Activated CD4-positive, alpha-beta T cell treated with anti-CD3 and anti-CD28 coated beads, Interleukin-2, amount 10 ng/mL, durations not matched to agents 24 days and 14 days (primary cell): ENCODE measurements around the gene EIF3I. TPM values are rescaled to one million over a fixed set of nuclear protein-coding genes. Genes with fewer than 3 reads are reported as not detected.
"Not testable (repeated sequence)": the region's sequence is repeated elsewhere in the genome, so short reads cannot be mapped to it uniquely, and the experiment has no call there.

Experiments used
- DNase-seq: peaks from one replicate; pipeline ENCODE4 v3.0.0; 2022
- H3K27ac Mint-ChIP-seq: one replicate; pipeline ENCODE4 v1.8.0; 2022; ENCODE audit warnings: mild to moderate bottlenecking, mixed read lengths
- H3K27me3 Mint-ChIP-seq: one replicate; pipeline ENCODE4 v1.8.0; 2022; ENCODE audit warnings: mixed read lengths
- H3K36me3 Mint-ChIP-seq: one replicate; pipeline ENCODE4 v1.8.0; 2022; ENCODE audit warnings: low read depth, mild to moderate bottlenecking, mixed read lengths
- H3K4me1 Mint-ChIP-seq: one replicate; pipeline ENCODE4 v1.8.0; 2021; ENCODE audit warnings: mixed read lengths
- H3K4me3 Mint-ChIP-seq: one replicate; pipeline ENCODE4 v1.8.0; 2022; ENCODE audit warnings: mild to moderate bottlenecking, moderate library complexity, mixed read lengths
- H3K9me3 Mint-ChIP-seq: one replicate; pipeline ENCODE4 v1.8.0; 2021; ENCODE audit warnings: mixed read lengths
- intact Hi-C: fragments of 100-400 bp; cut with micrococcal nuclease; formaldehyde crosslinking; loops from one replicate; pipeline ENCODE4 v1.15.1; 2023
- total RNA-seq: library from RNA; stranded (reverse); gene quantifications from 2 replicates; pipeline ENCODE4 v1.2.3, GENCODE V29; 2022

The EIF3I gene
- total RNA-seq, 1 donor from 2014 or later: 304 TPM

- Mint-ChIP-seq H3K4me1 (peaks cover 75% of the 10 kb centered on the region), H3K27me3 (no peaks in the 10 kb centered on the region), H3K36me3 (peaks cover 31% of the 10 kb centered on the region), H3K27ac (peak within 1 kb of the TSS; percentile 97), H3K9me3 (no peaks in the 10 kb centered on the region), H3K4me3 (peak within 1 kb of the TSS; percentile 98)
- intact Hi-C loops: loop anchor here (1.0 to 10.0 kb wide), 6 partner anchors 29 to 309 kb away; partner anchors contain the start of genes EIF3I, HDAC1, TMEM234 and TMEM39B
- peak; percentile 90 for DNase-seq
These were observed 28.9 kb downstream of the EIF3I start, which contains the start of gene LCK for GRCh38 chr1:32250893-32251716. LCK (plus strand) TSS chr1:32251265; CDS start chr1:32274330, 23,065 bp downstream.

- Mint-ChIP-seq H3K9me3 (no peaks in the 10 kb centered on the region), H3K4me1 (peaks cover 57% of the 10 kb centered on the region), H3K4me3 (peak overlapping the region; percentile 98), H3K27ac (peak overlapping the region; percentile 90), H3K27me3 (no peaks in the 10 kb centered on the region), H3K36me3 (peaks cover 53% of the 10 kb centered on the region)
- intact Hi-C loops: loop anchor here (10.0 kb wide), 1 partner anchor 181 kb away; the partner anchor contains the start of gene TMEM39B
- peak; percentile 81 for DNase-seq
These were observed 33.2 kb downstream of the EIF3I start for GRCh38 chr1:32255072-32256071.

- Mint-ChIP-seq H3K27ac (peak overlapping the region; percentile 93), H3K27me3 (no peaks in the 10 kb centered on the region), H3K4me3 (peak overlapping the region; percentile 83), H3K36me3 (peaks cover 53% of the 10 kb centered on the region), H3K4me1 (peaks cover 52% of the 10 kb centered on the region), H3K9me3 (no peaks in the 10 kb centered on the region)
- intact Hi-C loops: loop anchor here (10.0 kb wide), 1 partner anchor 182 kb away; the partner anchor contains the start of gene TMEM39B
- DNase-seq: peak; percentile 71
These were observed 34.4 kb downstream of the EIF3I start for GRCh38 chr1:32256473-32257226.

GRCh38 chr1:32257227-32257508 lies 35.0 kb downstream of the EIF3I start:
- H3K9me3 Mint-ChIP-seq: no peaks in the 10 kb centered on the region
- intact Hi-C loops: loop anchor here (10.0 kb wide), 1 partner anchor 182 kb away; the partner anchor contains the start of gene TMEM39B
- peaks cover 48% of the 10 kb centered on the region for H3K36me3 Mint-ChIP-seq
- no peaks in the 10 kb centered on the region for H3K27me3 Mint-ChIP-seq
- no peak for DNase-seq
- H3K27ac Mint-ChIP-seq: peak overlapping the region; percentile 93
- H3K4me1 Mint-ChIP-seq: peaks cover 48% of the 10 kb centered on the region
- peak overlapping the region; percentile 83 for H3K4me3 Mint-ChIP-seq

- intact Hi-C loops, DNase-seq, H3K4me3 Mint-ChIP-seq, H3K27me3 Mint-ChIP-seq, H3K9me3 Mint-ChIP-seq: not testable (repeated sequence)
- Mint-ChIP-seq H3K27ac (peak overlapping the region; percentile 76), H3K36me3 (peaks cover 40% of the 10 kb centered on the region), H3K4me1 (peaks cover 36% of the 10 kb centered on the region)
These were observed 41.0 kb downstream of the EIF3I start for GRCh38 chr1:32263236-32263593.

GRCh38 chr1:32263744-32264143 lies 41.5 kb downstream of the EIF3I start:
- Mint-ChIP-seq H3K4me1 (peaks cover 36% of the 10 kb centered on the region), H3K36me3 (peaks cover 38% of the 10 kb centered on the region), H3K9me3 (no peaks in the 10 kb centered on the region), H3K27me3 (no peaks in the 10 kb centered on the region), H3K27ac (peak overlapping the region; percentile 76), H3K4me3 (peak overlapping the region; percentile 31)
- intact Hi-C loops: loop anchor here (1.0 kb wide), 1 partner anchor 10 kb away; no protein-coding TSS in a partner anchor
- DNase-seq: peak; percentile 70

- intact Hi-C loops: no loop called here
- peaks cover 31% of the 10 kb centered on the region for H3K36me3 Mint-ChIP-seq
- H3K27me3 Mint-ChIP-seq: no peaks in the 10 kb centered on the region
- no peaks in the 10 kb centered on the region for H3K9me3 Mint-ChIP-seq
- H3K4me3 Mint-ChIP-seq: peak overlapping the region; percentile 47
- H3K4me1 Mint-ChIP-seq: peaks cover 34% of the 10 kb centered on the region
- H3K27ac Mint-ChIP-seq: peak overlapping the region; percentile 82
- DNase-seq: peak; percentile 58
These were observed 43.6 kb downstream of the EIF3I start for GRCh38 chr1:32265846-32266245.

GRCh38 chr1:32266921-32267591 lies 44.8 kb downstream of the EIF3I start:
- peaks cover 44% of the 10 kb centered on the region for H3K4me1 Mint-ChIP-seq

GRCh38 chr1:32269744-32270143 lies 47.5 kb downstream of the EIF3I start:
- no peak for DNase-seq
- no peaks in the 10 kb centered on the region for H3K9me3 Mint-ChIP-seq
- H3K4me1 Mint-ChIP-seq: peaks cover 58% of the 10 kb centered on the region
- H3K4me3 Mint-ChIP-seq: peak overlapping the region; percentile 32
- intact Hi-C loops: loop anchor here (5.0 kb wide), 1 partner anchor 53 kb away; no protein-coding TSS in a partner anchor
- H3K36me3 Mint-ChIP-seq: peaks cover 53% of the 10 kb centered on the region
- H3K27ac Mint-ChIP-seq: peak overlapping the region; percentile 73
- no peaks in the 10 kb centered on the region for H3K27me3 Mint-ChIP-seq

More at GRCh38 chr1:32266921-32267591, 44.8 kb downstream of the EIF3I start:
- no peaks in the 10 kb centered on the region for H3K9me3 Mint-ChIP-seq
- intact Hi-C loops: no loop called here
- peak overlapping the region; percentile 76 for H3K4me3 Mint-ChIP-seq
- peaks cover 42% of the 10 kb centered on the region for H3K36me3 Mint-ChIP-seq
- DNase-seq: peak; percentile 75
- peak overlapping the region; percentile 98 for H3K27ac Mint-ChIP-seq
- no peaks in the 10 kb centered on the region for H3K27me3 Mint-ChIP-seq

- Mint-ChIP-seq H3K9me3 (no peaks in the 10 kb centered on the region), H3K27ac (peak overlapping the region; percentile 86), H3K27me3 (no peaks in the 10 kb centered on the region), H3K4me1 (peaks cover 51% of the 10 kb centered on the region), H3K36me3 (peaks cover 58% of the 10 kb centered on the region), H3K4me3 (peak overlapping the region; percentile 88)
- DNase-seq: peak; percentile 75
- intact Hi-C loops: loop anchor here (1.0 to 5.0 kb wide), 4 partner anchors 8 to 50 kb away; partner anchors contain the start of gene HDAC1
These were observed 50.6 kb downstream of the EIF3I start for GRCh38 chr1:32272557-32273390.

GRCh38 chr1:32273391-32274208 lies 51.4 kb downstream of the EIF3I start:
- Mint-ChIP-seq H3K27ac (peak overlapping the region; percentile 86), H3K9me3 (no peaks in the 10 kb centered on the region), H3K4me1 (peaks cover 56% of the 10 kb centered on the region), H3K4me3 (peak overlapping the region; percentile 88), H3K36me3 (peaks cover 66% of the 10 kb centered on the region), H3K27me3 (no peaks in the 10 kb centered on the region)
- DNase-seq: peak; percentile 88
- intact Hi-C loops: loop anchor here (1.0 to 5.0 kb wide), 3 partner anchors 9 to 49 kb away; partner anchors contain the start of gene HDAC1
